Fibroblast of skin of left quadriceps (primary cell): ENCODE data around the gene PIP5KL1.

Experiments
- DNase-seq, 2 experiments: peaks; one replicate each; pipeline ENCODE4 v3.0.0-alpha.2; 2013; ENCODE audit warnings: low read depth in 2 of 2

Gene PIP5KL1

DNA sequence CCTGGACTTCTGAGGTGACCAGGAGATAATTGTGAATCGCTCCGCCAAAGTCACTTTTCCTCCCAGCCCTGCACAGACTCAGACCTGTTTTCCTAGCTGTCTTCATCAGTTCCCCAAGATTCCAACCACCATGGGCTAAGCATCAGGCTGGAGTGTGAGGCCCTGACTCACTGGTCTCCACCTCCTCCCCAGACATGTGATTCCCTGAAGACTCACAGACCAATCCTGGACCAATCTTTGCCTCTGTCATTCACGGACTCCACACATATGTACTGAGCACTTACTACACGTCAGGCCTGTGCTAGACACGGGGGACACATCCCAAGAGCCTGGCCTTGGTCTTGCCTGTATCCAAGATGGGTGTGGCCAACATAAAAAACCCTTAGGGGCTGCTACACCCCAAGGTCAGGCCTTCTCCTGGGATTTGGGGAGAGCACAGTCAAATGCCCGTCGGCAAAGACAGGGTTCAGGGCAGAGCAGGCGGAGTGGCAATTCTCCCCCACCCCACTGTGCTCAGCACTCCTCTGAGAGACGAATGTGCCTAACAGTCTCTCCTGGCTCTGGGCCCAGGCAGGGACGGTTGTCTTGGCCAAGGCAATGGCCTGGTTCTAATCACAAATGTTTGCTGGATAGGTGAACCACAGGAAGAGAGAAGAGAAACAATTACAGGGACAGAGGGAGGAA is 38.3 kb upstream of the PIP5KL1 start:
- peak; percentile 80 to 83 for DNase-seq

DNA sequence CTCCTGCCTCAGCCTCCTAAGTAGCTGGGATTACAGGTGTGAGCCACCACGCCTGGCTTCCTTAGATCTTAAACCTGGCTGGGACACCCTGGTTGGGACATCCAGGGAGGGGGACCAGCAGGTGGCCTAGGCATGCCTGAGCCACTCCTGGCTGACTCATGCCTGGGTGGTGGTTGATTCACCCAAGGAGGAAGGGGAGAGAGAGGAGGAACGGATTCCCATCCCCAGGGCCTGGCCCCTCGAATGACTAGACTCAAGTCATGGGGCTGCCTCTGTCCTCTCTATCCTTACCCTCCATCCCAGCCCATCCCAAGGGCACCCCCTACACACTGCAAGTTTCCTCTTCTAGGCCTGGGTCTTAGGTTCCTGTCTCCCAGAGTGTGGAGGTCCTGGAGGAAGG is 37.5 kb upstream of the PIP5KL1 start:
- DNase-seq = no peak

DNA sequence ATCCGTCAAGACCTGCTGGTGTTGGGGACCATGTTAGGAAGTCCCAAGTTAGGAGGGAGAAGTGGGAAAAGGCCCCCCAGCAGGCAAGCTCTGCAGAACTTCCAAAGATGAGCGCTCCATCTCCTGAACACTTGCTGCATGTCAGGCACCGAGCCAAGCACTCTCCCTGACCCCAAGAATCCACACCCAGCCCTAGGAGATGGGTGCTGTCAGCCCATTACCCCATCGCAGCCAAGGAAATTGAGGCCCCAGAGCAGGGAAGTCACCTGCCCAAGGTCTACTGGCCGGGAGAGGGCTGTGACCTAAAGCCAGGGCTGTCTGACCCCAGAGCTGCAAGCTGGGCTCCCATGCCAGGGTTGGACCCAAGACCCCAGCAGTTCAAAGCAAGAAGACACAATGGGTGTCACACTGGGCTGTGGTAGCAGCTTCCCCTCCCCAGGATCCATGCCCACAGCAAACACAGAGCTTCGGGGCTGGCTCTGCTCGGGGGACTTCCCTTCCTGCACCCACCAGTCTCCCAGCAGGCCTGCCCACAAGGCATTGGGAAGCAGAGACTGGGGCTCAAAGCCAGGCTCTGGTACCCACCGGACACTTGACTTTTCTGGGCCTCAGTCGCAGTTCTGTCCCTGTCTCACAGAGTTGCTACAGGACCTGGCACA is 36.7 kb upstream of the PIP5KL1 start:
- no peak for DNase-seq

DNA sequence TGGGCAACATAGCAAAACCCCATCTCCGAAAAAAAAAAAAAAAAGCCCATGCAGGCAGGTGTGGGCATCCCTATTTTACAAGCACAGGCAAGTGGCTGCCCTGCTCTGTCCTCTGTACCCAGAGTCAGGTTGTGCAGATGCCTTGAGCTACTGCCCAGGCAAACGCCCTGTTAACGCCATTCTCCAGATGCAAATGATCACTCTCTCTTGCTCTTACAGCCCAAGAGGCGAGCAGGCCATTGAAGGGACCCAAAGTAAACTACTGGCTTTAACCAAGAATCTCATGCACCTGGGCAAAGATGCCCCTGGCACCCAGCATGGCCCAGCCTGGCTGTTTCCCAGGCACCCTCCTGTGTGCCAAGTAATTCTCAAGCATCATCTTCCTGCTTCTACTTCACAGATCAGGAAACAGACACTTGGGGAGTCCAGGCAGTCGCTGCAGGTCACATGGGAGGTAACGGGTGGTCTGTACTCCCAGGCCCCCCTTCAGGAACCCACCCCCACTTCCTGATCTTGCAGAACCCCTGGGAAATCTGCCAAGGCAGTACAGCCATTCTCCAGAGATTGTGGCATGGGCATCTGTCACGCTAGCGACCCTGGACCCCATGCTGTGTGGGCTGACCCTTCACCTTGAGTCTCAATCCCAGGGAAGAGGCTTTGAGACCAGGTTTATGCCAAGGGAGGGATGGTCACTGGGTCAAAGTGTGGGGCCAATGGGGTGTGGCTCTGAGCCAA is 36.0 kb upstream of the PIP5KL1 start:
- DNase-seq = no peak

DNA sequence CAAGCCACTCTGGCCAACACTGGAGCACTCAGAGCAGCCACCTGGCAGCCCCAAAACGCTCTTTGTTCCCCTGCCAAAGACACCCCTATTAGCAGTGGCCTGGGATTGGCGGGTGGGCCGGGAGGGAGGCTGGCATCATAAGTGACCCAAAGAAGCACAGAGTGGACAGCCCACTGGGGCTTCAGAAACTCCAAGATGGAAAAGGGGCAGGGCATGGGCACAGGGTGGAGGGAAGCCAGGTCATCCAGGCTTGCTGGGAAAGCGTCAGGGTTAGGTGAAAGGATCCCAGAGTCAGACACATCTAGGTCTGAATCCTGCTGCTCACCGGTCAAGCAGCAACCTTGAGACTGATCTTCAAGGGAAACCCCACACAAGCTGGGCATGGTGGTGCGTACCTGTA is 35.4 kb upstream of the PIP5KL1 start:
- DNase-seq = no peak

DNA sequence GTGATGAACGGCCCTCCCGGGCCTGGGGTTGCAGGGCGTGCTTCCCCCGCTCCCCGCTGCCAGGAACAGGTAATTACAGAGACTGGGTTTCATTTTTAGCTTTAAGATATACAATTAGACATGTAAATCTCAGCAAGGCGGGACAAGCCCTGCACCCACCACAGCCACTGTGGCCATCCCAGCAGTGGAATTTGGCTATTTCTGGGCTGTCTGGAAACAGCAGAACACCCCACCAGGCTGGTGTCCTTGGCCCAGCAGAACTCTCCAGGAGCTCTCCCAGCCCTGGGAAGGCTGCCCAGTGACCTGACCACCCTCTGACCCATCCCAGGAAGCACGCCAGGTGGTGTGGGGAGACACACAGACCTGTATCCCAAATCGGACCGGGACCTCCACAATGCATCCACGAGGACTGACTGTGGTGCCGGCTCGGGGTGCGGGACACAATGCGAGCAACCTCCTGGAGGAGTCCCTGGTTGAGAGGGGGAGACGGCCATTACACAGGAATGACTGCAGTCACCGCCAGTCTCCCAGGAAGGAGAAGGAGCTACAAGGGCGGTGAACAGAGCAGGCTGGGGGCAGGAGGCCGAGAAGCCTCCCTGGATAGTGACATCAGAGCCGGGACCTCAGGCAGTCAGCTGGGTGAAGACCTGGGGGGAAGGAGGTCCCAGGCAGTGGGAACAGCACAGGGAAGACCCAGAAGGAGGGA is 32.9 kb upstream of the PIP5KL1 start:
- no peak for DNase-seq

DNA sequence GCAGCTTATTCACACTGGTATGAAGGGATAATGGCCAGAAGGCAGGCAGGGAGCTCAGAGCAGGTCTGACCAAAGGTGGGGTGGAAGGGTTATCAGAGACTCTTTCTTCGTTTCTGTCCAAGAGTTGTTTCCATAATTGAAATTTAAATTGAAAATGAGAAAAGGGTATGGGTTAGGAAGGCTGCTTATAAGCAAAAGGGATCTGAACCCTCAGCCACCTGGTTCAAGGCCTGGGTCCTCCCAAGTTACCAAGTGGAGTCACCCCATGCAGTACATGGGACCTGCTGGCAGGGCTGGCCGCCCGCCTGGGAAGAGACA is 32.4 kb upstream of the PIP5KL1 start:
- DNase-seq = no peak

DNA sequence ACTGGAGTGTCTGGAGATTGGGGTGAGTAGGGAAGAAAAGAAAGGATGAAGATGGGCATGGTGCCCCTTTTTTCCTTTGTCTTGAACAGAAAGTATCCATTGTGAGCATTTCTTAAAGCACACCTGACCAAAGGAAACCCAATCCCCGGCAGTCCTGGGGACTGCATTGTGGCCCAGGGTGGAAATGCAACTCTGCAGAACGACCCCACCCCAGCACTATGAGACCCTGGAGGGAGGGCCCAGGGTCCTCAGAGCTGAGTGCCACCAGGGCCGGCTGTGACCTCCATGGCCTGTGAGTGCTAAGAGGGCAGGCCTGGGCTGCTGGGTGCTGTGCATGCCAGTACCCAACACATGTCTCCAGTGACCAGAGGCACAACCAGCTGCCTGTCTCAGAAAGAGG is 31.7 kb upstream of the PIP5KL1 start:
- no peak for DNase-seq

DNA sequence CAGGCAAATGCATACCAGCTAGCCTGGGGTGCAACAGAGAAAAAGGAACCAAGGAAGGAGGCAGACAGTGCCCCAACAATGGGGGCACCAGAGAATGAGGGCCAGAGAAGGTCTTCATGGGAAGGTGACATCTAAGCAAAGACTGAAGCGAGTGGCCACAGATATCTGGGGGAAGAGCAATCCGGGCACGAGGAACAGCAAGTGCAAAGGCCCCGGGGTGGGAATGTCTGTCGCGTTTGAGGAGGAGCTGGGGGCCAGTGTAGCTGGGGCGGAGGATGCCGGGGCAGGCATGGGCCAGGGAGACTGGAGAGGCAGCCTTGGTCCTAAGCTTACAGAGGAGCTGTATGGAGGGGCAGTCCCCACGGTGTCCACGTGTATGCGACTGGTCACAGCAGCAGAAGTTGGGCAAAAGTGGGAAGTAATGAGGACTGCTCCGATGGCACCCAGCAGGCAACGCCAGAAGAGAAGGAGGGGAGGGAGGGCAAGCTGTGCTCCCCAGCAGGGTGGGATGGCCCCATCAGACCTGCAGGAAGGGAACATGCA is 31.1 kb upstream of the PIP5KL1 start:
- DNase-seq = no peak

DNA sequence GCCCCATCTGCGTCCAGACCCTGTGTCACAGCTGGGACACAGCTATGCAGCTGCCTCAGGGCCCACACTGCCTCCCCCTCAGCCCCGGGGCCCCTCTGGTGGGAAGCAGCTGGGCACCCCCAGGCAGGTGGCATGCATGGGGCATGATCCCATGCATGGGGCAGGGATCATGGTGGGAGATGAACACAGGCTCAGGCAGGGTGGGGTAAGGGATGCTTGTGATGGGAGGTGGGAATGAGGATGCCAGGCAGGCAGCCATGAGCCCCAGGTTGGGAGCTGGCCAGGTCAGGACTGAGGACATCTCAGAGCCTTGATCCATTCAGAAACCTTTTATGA is 30.5 kb upstream of the PIP5KL1 start:
- no peak for DNase-seq

DNA sequence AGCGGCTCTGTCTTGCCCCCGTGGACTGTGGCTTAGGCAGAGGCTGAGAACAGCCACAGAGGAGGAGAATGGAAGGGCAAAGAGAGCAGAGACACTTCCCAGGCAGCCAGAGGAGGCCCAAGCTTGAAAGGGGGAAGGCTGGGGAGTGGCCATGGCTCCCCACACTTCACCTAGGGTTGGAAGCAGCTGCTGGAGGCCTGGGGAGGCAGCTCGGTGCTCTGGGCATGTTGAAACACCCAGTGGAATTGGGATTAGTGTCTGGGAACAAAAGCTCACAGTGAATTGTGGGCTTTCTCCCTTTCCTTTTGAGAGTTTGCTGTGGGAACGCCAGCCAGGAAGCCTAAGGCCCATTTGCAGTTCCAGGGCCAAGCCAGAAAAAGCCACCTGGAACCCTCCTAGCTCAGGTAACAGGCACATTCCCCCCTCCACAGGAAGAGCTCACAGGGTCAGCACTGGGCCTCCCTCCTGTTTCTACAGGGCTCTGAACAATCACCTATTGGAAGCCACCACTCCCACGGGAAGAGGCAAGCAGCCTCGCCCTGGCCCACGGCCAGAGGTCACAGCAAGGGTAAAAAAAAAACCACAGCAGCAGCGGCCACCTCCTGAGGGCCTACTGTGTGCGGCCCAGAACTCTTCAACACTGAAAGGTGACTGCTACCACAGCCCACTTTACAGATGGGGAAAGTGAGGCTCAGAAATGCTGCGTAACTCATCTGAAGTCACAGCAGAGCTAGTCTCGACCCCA is 30.0 kb upstream of the PIP5KL1 start:
- no peak for DNase-seq

DNA sequence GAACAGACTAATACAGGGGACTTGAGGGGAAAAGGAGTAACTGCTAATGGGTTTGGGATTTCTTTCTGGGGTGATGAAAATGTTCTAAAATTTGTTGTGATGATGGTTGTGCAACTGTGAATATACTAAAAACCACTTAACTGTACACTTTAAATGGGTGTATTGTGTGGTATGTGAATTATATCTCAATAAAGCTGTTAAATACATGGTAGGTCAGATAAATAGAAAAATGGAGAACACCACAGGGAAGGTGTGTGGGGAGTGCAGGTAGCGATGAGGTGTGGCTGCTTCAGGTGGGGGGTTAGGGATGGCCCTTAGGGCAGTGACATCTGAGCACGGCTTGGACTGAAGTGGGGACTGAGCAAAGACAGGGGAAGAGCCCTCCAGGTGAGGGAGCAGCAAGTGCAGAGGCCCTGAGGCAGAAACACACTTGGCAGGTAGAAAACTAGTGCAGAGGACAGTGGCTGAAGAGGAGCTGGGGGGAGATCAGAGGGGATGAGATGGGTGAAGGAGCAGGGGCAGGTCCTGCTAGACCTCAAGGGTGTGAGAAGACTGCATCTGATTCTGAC is 29.3 kb upstream of the PIP5KL1 start:
- DNase-seq = no peak

DNA sequence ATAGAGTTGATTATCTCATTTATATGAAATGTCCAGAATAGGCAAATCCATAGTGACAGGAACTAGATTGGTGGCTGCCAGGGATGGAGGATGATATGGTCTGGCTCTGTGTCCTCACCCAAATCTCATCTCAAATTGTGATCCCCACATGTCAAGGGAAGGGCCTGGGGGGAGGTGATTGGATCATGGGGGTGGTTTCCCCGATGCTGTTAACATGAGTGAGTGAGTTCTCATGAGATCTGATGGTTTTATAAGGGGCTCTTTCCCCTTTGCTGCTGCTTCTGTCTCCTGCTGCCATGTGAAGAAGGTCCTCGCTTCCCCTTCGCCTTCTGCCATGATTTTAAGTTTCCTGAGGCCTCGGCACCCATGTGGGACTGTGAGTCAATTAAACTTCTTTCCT is 28.8 kb upstream of the PIP5KL1 start:
- DNase-seq = no peak

DNA sequence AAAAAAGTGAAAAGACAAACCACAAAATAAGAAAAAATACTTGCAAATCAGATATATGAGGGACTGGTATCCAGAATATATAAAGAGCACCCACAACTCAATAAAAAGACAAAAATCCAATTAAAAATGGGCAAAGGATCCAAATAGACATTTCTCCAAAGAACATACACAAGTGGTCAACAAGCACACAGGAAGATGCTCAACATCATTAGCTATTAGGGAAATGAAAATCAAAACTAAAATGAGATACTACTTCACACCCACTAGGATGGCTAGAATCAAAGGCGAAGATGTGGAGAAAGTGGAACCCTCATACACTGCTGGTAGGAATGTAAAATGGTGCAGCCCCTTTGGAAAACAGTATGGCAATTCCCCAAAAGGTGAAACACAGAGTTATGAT is 28.2 kb upstream of the PIP5KL1 start:
- no peak for DNase-seq

DNA sequence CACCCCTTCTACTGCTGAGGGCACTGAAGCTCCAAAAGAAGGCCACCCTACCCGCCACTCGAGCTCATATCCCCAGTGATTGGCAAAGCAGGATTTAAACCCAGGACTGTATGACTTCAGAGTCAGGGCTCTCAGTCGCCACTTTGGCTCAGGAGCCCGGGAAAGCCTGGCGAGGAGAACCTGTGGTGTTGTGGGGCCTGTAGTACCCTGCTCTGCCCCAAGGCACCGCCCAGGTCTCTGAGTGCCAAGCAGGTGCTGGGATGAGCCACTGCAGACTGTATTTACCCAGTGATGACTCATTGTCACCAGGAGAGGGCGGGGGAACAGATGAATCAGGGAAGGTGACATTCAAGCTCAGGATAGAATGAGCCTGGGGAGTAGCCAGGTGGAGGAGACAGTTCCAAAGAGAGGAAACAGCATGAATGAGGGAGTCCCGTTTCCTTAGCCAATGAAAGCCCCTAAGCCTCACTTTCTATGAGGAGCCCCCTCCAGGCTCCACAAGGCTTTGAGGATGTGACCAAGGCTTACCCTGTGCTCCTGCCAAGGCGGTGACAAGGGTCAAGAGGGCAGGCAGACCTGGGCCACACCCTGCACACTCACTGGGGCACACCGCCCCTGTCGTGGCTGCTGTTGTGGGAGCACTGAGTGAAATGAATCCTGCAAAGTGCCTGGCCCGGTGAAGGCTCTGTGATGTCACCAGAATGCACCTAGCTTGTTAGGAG is 24.9 kb upstream of the PIP5KL1 start:
- DNase-seq = no peak

DNA sequence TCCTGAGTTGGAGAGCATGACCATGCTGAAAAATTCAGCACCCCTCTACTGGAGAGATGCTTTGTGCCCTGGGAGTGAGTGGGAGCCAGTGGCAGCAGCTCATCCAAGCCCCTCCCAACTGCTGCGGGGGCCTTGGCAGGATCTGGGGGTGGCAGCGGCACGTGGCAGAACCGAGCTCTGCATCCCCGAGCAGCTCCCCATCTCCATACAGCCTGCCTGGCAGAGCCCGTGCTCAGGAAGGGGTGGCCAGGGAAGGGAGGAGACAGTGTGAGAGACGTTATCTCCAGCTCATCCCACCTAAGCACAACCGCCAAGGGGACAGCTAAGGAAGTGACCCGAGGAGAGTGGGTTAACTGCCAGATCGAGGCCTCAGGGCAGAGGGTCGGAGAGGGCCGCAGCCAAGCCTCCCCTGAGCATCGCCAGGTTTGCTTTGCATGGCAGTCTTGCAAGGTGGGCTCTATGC is 24.3 kb upstream of the PIP5KL1 start:
- DNase-seq = no peak

DNA sequence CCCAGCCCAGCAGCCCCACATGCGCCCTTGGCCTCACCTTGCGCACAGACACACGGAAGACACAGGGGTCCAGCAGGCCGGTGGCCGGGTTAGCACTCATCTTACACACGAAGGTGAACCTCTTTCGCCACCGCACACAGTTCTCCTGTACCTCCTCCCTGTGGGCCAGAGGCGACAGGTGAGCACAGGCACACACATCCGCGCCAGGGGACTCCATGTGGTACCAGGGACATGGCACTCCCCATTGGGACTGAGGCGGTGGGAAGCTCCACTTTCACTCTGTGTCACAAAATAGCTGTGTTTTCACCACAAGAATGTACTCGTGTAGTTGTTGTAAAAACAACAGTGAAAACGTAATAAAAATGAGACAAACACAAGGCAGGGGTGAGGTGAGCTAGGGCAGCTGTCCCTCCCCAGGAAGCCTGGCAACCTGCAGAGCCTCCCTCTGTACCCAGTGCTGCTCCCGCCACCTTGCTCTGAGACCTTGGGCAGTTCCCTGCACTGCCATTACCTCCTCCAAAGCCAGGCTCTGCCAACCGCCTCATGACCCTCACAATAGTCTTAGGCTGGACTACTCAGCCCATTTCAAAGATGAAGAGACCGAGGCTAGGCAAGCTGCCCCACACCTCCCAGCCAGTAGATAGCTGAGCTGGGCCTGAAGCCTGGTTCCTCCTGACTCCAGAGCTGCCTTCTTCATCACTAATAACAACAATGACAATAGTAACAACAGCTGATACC is 23.4 kb upstream of the PIP5KL1 start:
- DNase-seq = no peak

DNA sequence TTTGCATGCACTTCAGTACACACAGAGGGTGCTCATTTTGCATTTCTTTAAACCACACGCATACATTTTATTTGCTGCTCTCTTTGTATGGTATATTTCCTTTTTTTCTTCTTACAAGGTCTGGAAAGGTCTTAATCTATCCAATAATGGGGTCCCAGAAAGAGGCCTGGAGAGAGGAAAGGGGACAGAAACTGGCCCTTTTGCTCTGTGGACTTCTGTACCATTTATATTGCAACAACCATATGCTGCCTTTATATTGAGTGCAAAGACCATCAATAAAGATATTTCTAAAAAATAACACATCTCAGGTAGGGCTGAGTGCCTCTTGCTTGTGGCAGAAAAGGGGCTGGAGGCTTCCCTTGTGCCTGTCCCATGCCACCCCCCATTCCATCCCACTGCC is 22.6 kb upstream of the PIP5KL1 start:
- no peak for DNase-seq

DNA sequence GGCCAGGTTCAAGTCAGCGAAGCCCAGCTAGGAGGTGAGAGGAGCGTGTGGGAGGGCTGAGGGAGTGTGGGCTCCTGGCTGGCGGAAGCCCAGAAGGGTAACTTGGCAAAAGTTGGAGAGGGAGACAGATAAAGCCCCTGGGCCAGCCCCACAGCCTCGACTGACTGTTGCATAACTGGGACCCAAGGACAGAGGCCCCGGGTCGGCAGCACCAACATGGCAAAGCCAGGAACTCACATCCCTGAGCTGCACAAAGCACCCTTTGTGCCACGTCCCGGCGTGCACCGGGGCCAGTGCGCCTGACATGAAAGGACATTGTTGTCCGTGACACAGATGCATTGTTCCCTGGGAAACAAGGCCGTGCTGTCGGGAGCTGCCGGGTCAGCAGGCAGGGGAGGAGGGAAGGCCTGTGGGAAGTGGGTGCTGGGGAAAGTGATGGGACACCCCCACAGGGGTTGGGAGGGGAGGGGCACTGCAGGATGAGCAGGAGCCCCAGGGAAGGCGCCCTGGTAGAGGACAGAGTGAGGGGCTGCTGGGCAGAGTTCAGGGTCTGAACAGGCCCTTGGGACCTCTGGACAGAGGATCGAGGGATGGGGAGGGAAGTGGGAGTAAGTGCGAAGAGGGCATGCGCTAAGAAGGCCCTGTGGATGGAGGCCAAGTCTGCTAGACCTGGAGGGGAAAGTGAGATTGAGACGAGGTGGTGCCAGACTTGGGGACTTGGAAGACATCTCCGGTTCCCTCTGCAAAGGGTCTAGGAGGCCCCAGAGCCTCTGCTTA is 20.1 kb upstream of the PIP5KL1 start:
- DNase-seq = no peak
